GM12878 (cell line): ENCODE results near the gene LETM1. TPM values are rescaled to one million over a fixed set of nuclear protein-coding genes. Genes with fewer than 3 reads are reported as not detected.

Experiments used
- ATAC-seq: fragments of 200-7000 bp; cut with Tn5 transposase; 3 replicates; pipeline ENCODE4 v1.9.1; 2020; ENCODE audit warnings: mild to moderate bottlenecking, moderate library complexity
- BruUV-seq: library from RNA; stranded (reverse); fragments of 400-500 nt; replicated peaks from 2 replicates; lab custom pipeline; 2021; lab: Mats Ljungman, UMichigan
- CTCF ChIA-PET: fragments of 300-600 bp; sonication (Branson Sonifier 250); formaldehyde crosslinking; extraction: SDS; loops from one replicate; lab custom pipeline; 2021; ENCODE audit warnings: inconsistent platforms; lab: Yijun Ruan, JAX
- POLR2A ChIA-PET: fragments of 350-600 bp; formaldehyde crosslinking; extraction: SDS; loops from one replicate; lab custom pipeline; 2021; ENCODE audit warnings: inconsistent platforms; lab: Charles Lee
- RAD21 ChIA-PET: fragments of 300-600 bp; sonication (Branson Sonifier 250); formaldehyde crosslinking; loops from one replicate; lab custom pipeline; 2023; ENCODE audit warnings: antibody characterized with exemption; ENCODE audit not compliant: unreplicated experiment; lab: Charles Lee
- SMC1A ChIA-PET: fragments of 300-600 bp; sonication (Branson Sonifier 250); formaldehyde crosslinking; loops from one replicate; lab custom pipeline; 2023; ENCODE audit not compliant: unreplicated experiment, uncharacterized antibody; lab: Charles Lee
- DNase-seq: peaks from one replicate; pipeline ENCODE4 v3.0.0-alpha.2; 2011; ENCODE audit warnings: low read depth, low spot score
- FAIRE-seq: peaks from 3 replicates; lab custom pipeline; 2011; peaks lifted over from hg19 to GRCh38; lab: Jason Lieb, UNC
- H2AFZ ChIP-seq: 2 replicates; pipeline ENCODE4 v1.6.0; 2011; ENCODE audit warnings: low read depth, low read length, control low read depth; ENCODE audit not compliant: control insufficient read depth
- H3K27ac ChIP-seq: 2 replicates; pipeline ENCODE4 v1.5.1; 2011; ENCODE audit warnings: control low read depth; ENCODE audit not compliant: control insufficient read depth, insufficient read depth
- H3K27me3 ChIP-seq, 2 experiments: replicated peaks in 1 of 2; 2 replicates each; pipeline versions ENCODE4 v1.6.0 to v1.6.1; 2011; ENCODE audit warnings: low read length in 1 of 2; ENCODE audit not compliant: control insufficient read depth in 2 of 2, insufficient read depth in 2 of 2
- H3K36me3 ChIP-seq, 2 experiments: 2 replicates each; pipeline ENCODE4 v1.5.1; 2011; ENCODE audit warnings: low read length in 1 of 2; ENCODE audit not compliant: control insufficient read depth in 2 of 2, insufficient read depth in 2 of 2
- H3K4me1 ChIP-seq: 2 replicates; pipeline ENCODE4 v1.6.1; 2011; ENCODE audit warnings: mild to moderate bottlenecking, low read length, moderate library complexity, mixed read lengths; ENCODE audit not compliant: control insufficient read depth, insufficient read depth
- H3K4me2 ChIP-seq: 2 replicates; pipeline ENCODE4 v1.6.0; 2011; ENCODE audit warnings: control low read depth; ENCODE audit not compliant: control insufficient read depth, insufficient read depth
- H3K4me3 ChIP-seq: fragments of 200-600 bp; sonication (generic); 2 replicates; pipeline ENCODE4 v1.5.1; 2016
- H3K79me2 ChIP-seq: 2 replicates; pipeline ENCODE4 v1.6.0; 2011; ENCODE audit warnings: low read length; ENCODE audit not compliant: control insufficient read depth, insufficient read depth
- H3K9ac ChIP-seq: 2 replicates; pipeline ENCODE4 v1.8.0; 2011; ENCODE audit warnings: low read length, control low read depth, mixed read lengths; ENCODE audit not compliant: control insufficient read depth, insufficient read depth
- H3K9me3 ChIP-seq: replicated peaks from 3 replicates; pipeline ENCODE4 v1.5.1; 2011; ENCODE audit warnings: mild to moderate bottlenecking, low read length; ENCODE audit not compliant: control insufficient read depth, insufficient read depth
- H4K20me1 ChIP-seq: 2 replicates; pipeline ENCODE4 v1.6.0; 2011; ENCODE audit not compliant: control insufficient read depth, insufficient read depth
- ATF7 ChIP-seq: fragments of 450-650 bp; IDR thresholded peaks from 2 replicates; pipeline ENCODE4 v1.6.1; 2016; ENCODE audit warnings: low read depth, mild to moderate bottlenecking
- BHLHE40 ChIP-seq, 2 experiments: fragments of 450-650 bp in 1 of 2; IDR thresholded peaks; 2 replicates each; pipeline ENCODE4 v1.6.1; 2011 to 2017; ENCODE audit warnings: low read depth in 2 of 2, borderline replicate concordance in 1 of 2, improper control_type of control experiment in 1 of 2, low read length in 1 of 2, mild to moderate bottlenecking in 1 of 2
- CHD4 ChIP-seq: fragments of 200-600 bp; sonication (generic); IDR thresholded peaks from 2 replicates; pipeline ENCODE4 v1.6.1; 2016; ENCODE audit warnings: mild to moderate bottlenecking
- KAT2A ChIP-seq: conservative IDR thresholded peaks from 2 replicates; pipeline ENCODE4 v1.6.1; 2011; ENCODE audit warnings: low read depth, low read length; ENCODE audit not compliant: control insufficient read depth
- MYC ChIP-seq: IDR thresholded peaks from 2 replicates; pipeline ENCODE4 v1.6.1; 2011; ENCODE audit warnings: mild to moderate bottlenecking, low read length, moderate library complexity, inconsistent platforms; ENCODE audit not compliant: insufficient read depth, insufficient replicate concordance, insufficient read length, severe bottlenecking
- NFXL1 ChIP-seq: fragments of 450-650 bp; IDR thresholded peaks from 2 replicates; pipeline ENCODE4 v1.6.1; 2017; ENCODE audit warnings: antibody characterized with exemption, mild to moderate bottlenecking, borderline replicate concordance
- NR2F1 ChIP-seq: fragments of 450-650 bp; conservative IDR thresholded peaks from 2 replicates; pipeline ENCODE4 v1.6.1; 2017; ENCODE audit warnings: mild to moderate bottlenecking
- POU2F2 ChIP-seq: IDR thresholded peaks from 3 replicates; pipeline ENCODE4 v1.6.1; 2011; ENCODE audit warnings: low read depth, mild to moderate bottlenecking, low read length, borderline replicate concordance
- RAD51 ChIP-seq: fragments of 450-650 bp; IDR thresholded peaks from 2 replicates; pipeline ENCODE4 v1.6.1; 2016; ENCODE audit warnings: moderate library complexity, mild to moderate bottlenecking, inconsistent platforms
- RFX5 ChIP-seq: IDR thresholded peaks from 2 replicates; pipeline ENCODE4 v1.6.1; 2011; ENCODE audit warnings: low read depth, low read length, improper control_type of control experiment
- TCF3 ChIP-seq: IDR thresholded peaks from 2 replicates; pipeline ENCODE4 v1.6.1; 2012; ENCODE audit warnings: low read depth, mild to moderate bottlenecking, low read length, borderline replicate concordance; ENCODE audit not compliant: insufficient read depth
- WGBS: methylation state at CpG from one replicate; pipeline ENCODE4 v1.1.6; 2016; ENCODE audit warnings: low lambda C conversion rate; ENCODE audit not compliant: insufficient replicate concordance, insufficient coverage; ENCODE audit errors: missing lambda C conversion rate; 5-methylcytosine and 5-hydroxymethylcytosine counted together
- in situ Hi-C: fragments of 300-500 bp; cut with MboI; formaldehyde crosslinking; loops from 9 replicates; pipeline ENCODE4 v1.14.3; 2018; ENCODE audit warnings: mixed read lengths
- intact Hi-C: fragments of 100-400 bp; cut with micrococcal nuclease; formaldehyde crosslinking; loops from one replicate; pipeline ENCODE4 v1.14.2; 2022; ENCODE audit not compliant: unreplicated experiment
- polyA plus RNA-seq, 11 experiments: library from polyadenylated mRNA; depleted of rRNA in 4 of 11; unstranded in 6 of 11; stranded (reverse) in 5 of 11; fragments of >200 nt; fragmentation: Nextera tagmentation in 4 of 11; fragmentation: Illumina TruSeq in 1 of 11; extraction: Ambion mirVana in 4 of 11; extraction: Trizol in 1 of 11; gene quantifications; 1 replicate in 1 of 11; 2 replicates in 10 of 11; pipeline versions ENCODE4 v1.2.1 to v1.2.3, GENCODE V29; 2011 to 2016; ENCODE audit warnings: inconsistent platforms in 2 of 11, missing spikeins in 2 of 11, low read depth in 1 of 11
- total RNA-seq, 4 experiments: library from RNA; depleted of rRNA in 3 of 4; stranded (reverse); fragments of >200 nt in 3 of 4; fragmentation: Illumina TruSeq in 1 of 4; extraction: Trizol in 1 of 4; gene quantifications; 2 replicates each; pipeline versions ENCODE4 v1.2.1 to v1.2.3, GENCODE V29; 2013 to 2021
- TF ChIP-seq, protein P1 (sequence below): IDR thresholded peaks from 2 replicates; pipeline ENCODE4 v1.6.1; 2011; ENCODE audit warnings: borderline replicate concordance, low read depth, mild to moderate bottlenecking, moderate library complexity, mixed read lengths, low read length; ENCODE audit not compliant: insufficient read depth; ENCODE audit errors: extremely low read length
- TF ChIP-seq, protein P2 (sequence below): IDR thresholded peaks from 2 replicates; pipeline ENCODE4 v1.6.1; 2012; ENCODE audit warnings: improper control_type of control experiment, low read depth, low read length; ENCODE audit not compliant: insufficient replicate concordance

Gene LETM1
- total and polyA plus RNA-seq, 10 of the 15 experiments (the other 5 are each of a cell fraction or from before 2014, with no cell fraction given): 2.6 to 65.2 (median 30.2) TPM

DNA sequence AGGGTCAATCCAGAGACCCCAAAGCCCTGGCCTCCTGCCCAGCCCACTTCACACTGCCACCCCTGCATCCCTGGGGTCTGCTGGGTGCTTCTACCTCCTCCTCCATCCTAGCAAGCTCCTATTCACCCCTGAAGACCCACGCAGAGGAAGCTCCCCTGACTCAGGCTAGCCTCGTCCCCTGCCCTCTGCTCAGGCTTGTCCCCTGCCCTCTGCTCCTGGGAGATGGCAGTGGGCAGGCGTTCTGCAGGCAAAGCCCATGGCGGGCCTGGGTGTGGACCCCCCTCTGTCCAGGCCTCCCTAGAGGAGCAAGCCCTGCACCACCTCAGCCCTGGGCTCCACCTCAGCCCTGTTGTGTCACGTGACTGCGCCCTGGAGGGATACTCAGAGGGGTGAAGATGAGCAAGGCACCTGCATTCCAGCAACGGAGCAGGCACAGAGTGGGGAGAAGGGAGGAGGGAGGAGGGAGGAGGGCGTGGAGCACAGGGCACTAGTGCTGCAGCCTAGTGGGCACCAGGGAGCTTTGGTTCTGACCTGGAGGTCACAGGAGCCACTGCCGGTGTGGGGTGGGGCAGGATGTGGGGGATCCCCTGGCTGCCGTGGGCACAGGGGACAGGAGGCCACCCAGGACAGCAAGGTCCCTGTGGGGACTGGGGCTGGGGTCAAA lies 90.4 kb downstream of the LETM1 start:
- TF ChIP-seq, protein P1, sequence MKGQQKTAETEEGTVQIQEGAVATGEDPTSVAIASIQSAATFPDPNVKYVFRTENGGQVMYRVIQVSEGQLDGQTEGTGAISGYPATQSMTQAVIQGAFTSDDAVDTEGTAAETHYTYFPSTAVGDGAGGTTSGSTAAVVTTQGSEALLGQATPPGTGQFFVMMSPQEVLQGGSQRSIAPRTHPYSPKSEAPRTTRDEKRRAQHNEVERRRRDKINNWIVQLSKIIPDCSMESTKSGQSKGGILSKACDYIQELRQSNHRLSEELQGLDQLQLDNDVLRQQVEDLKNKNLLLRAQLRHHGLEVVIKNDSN: peak; percentile 73
- TF ChIP-seq ATF7: no peak
- no peak for TF ChIP-seq MYC
- 0 out of 2 replicates have a peak, but pooled peaks have one; percentile 10 for TF ChIP-seq NR2F1
- TF ChIP-seq POU2F2: no peak
- TF ChIP-seq NFXL1: peak; percentile 61; the same call in 1 of the 2 replicates
- peak; percentile 71 for TF ChIP-seq RAD51
- no peak for TF ChIP-seq TCF3
- TF ChIP-seq, protein P2, sequence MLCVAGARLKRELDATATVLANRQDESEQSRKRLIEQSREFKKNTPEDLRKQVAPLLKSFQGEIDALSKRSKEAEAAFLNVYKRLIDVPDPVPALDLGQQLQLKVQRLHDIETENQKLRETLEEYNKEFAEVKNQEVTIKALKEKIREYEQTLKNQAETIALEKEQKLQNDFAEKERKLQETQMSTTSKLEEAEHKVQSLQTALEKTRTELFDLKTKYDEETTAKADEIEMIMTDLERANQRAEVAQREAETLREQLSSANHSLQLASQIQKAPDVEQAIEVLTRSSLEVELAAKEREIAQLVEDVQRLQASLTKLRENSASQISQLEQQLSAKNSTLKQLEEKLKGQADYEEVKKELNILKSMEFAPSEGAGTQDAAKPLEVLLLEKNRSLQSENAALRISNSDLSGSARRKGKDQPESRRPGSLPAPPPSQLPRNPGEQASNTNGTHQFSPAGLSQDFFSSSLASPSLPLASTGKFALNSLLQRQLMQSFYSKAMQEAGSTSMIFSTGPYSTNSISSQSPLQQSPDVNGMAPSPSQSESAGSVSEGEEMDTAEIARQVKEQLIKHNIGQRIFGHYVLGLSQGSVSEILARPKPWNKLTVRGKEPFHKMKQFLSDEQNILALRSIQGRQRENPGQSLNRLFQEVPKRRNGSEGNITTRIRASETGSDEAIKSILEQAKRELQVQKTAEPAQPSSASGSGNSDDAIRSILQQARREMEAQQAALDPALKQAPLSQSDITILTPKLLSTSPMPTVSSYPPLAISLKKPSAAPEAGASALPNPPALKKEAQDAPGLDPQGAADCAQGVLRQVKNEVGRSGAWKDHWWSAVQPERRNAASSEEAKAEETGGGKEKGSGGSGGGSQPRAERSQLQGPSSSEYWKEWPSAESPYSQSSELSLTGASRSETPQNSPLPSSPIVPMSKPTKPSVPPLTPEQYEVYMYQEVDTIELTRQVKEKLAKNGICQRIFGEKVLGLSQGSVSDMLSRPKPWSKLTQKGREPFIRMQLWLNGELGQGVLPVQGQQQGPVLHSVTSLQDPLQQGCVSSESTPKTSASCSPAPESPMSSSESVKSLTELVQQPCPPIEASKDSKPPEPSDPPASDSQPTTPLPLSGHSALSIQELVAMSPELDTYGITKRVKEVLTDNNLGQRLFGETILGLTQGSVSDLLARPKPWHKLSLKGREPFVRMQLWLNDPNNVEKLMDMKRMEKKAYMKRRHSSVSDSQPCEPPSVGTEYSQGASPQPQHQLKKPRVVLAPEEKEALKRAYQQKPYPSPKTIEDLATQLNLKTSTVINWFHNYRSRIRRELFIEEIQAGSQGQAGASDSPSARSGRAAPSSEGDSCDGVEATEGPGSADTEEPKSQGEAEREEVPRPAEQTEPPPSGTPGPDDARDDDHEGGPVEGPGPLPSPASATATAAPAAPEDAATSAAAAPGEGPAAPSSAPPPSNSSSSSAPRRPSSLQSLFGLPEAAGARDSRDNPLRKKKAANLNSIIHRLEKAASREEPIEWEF: no peak
- peak in 1 of 2 experiments; percentile 59; a peak in 2 of 4 replicates for TF ChIP-seq BHLHE40 (IDR thresholded peaks at IDR 0.05; ENCODE audit: borderline replicate concordance in 1 of 2, low read depth in 2 of 2, low read length in 1 of 2)
- no peak for TF ChIP-seq KAT2A
- TF ChIP-seq RFX5: no peak
- no peak for TF ChIP-seq CHD4
- TF ChIP-seq, all 136 proteins: peak for 5
- no peak overlapping the region for H3K9ac ChIP-seq

More for the DNA sequence above, 90.4 kb downstream of the LETM1 start:
- no TSS peak for BruUV-seq
- Histone ChIP-seq H4K20me1 (no peaks in the 10 kb centered on the region), H3K36me3 (no peaks in the 10 kb centered on the region), H3K27ac (no peak overlapping the region), H3K27me3 (peaks cover 3% of the 10 kb centered on the region in 2 experiments; a peak in 1 of 4 replicates), H2AFZ (no peak overlapping the region), H3K4me1 (no peaks in the 10 kb centered on the region), H3K4me2 (no peak overlapping the region), H3K79me2 (no peaks in the 10 kb centered on the region), H3K4me3 (no peak overlapping the region), H3K9me3 (no peaks in the 10 kb centered on the region)
- RAD21 ChIA-PET: no interaction called here
- in situ Hi-C loops (no loop called here), intact Hi-C loops (no loop called here)
- DNase-seq: no peak
- SMC1A ChIA-PET: no interaction called here
- ATAC-seq: peak; percentile 13; the same call in 2 of the 3 replicates
- POLR2A ChIA-PET: no interaction called here
- 24% methylated on average over 9 of the region's 10 CpGs for WGBS
- CTCF ChIA-PET: no interaction called here
- no peak for FAIRE-seq
